NT2/D1 (cell line): ENCODE measurements around the gene GGA1.

ENCODE experiments used
- DNase-seq: peaks from one replicate; pipeline ENCODE4 v3.0.0-alpha.2; 2011; ENCODE audit warnings: low read depth, low spot score
- H3K27me3 ChIP-seq: 2 replicates; pipeline ENCODE4 v1.6.0; 2011; ENCODE audit warnings: mild to moderate bottlenecking; ENCODE audit not compliant: insufficient read length, insufficient read depth
- H3K36me3 ChIP-seq: 2 replicates; pipeline ENCODE4 v1.6.1; 2011; ENCODE audit warnings: mild to moderate bottlenecking, low read length, mixed read lengths; ENCODE audit not compliant: insufficient read depth, insufficient read length
- H3K4me1 ChIP-seq: 2 replicates; pipeline ENCODE4 v1.5.1; 2011; ENCODE audit not compliant: insufficient read depth, insufficient read length
- H3K4me3 ChIP-seq: 2 replicates; pipeline ENCODE4 v1.5.1; 2011; ENCODE audit warnings: low read depth; ENCODE audit not compliant: insufficient read length
- H3K9ac ChIP-seq: 2 replicates; pipeline ENCODE4 v1.6.0; 2011; ENCODE audit warnings: low read depth; ENCODE audit not compliant: insufficient read length
- H3K9me3 ChIP-seq: 2 replicates; pipeline ENCODE4 v1.5.1; 2011; ENCODE audit warnings: mild to moderate bottlenecking, low read length; ENCODE audit not compliant: insufficient read depth
- SUZ12 ChIP-seq: IDR thresholded peaks from 2 replicates; pipeline ENCODE4 v1.6.1; 2011; ENCODE audit not compliant: insufficient read length, insufficient read depth; ENCODE audit errors: extremely low read depth
- YY1 ChIP-seq: IDR thresholded peaks from 2 replicates; pipeline ENCODE4 v1.6.1; 2011; ENCODE audit not compliant: insufficient read length, insufficient read depth
- ZNF274 ChIP-seq: IDR thresholded peaks from 2 replicates; pipeline ENCODE4 v1.6.1; 2011; ENCODE audit warnings: mild to moderate bottlenecking, low read depth, low read length

Gene GGA1

GRCh38 chr22:37679670-37680069 is 71.0 kb downstream of the GGA1 start:
- H3K27me3 ChIP-seq = no peaks in the 10 kb centered on the region
- H3K36me3 ChIP-seq = peaks cover 18% of the 10 kb centered on the region
- H3K9ac ChIP-seq = no peak overlapping the region
- peaks cover 2% of the 10 kb centered on the region for H3K4me1 ChIP-seq
- no peak overlapping the region for H3K4me3 ChIP-seq
- H3K9me3 ChIP-seq = no peaks in the 10 kb centered on the region
- TF ChIP-seq YY1 (no peak), SUZ12 (no peak), ZNF274 (no peak)
- DNase-seq = no peak

GRCh38 chr22:37680191-37680851 is 71.7 kb downstream of the GGA1 start:
- Histone ChIP-seq H3K27me3 (no peaks in the 10 kb centered on the region), H3K9me3 (no peaks in the 10 kb centered on the region), H3K4me1 (peaks cover 2% of the 10 kb centered on the region), H3K36me3 (peaks cover 18% of the 10 kb centered on the region), H3K4me3 (no peak overlapping the region), H3K9ac (no peak overlapping the region)
- DNase-seq = no peak
- TF ChIP-seq YY1 (no peak), SUZ12 (no peak), ZNF274 (no peak)

GRCh38 chr22:37681001-37681424 is 72.4 kb downstream of the GGA1 start:
- no peaks in the 10 kb centered on the region for H3K9me3 ChIP-seq
- H3K27me3 ChIP-seq = no peaks in the 10 kb centered on the region
- peaks cover 18% of the 10 kb centered on the region for H3K36me3 ChIP-seq
- peaks cover 2% of the 10 kb centered on the region for H3K4me1 ChIP-seq
- TF ChIP-seq ZNF274 (no peak), SUZ12 (no peak), YY1 (no peak)
- H3K4me3 ChIP-seq = no peak overlapping the region
- no peak for DNase-seq
- no peak overlapping the region for H3K9ac ChIP-seq

GRCh38 chr22:37681556-37682049 is 73.0 kb downstream of the GGA1 start:
- H3K36me3 ChIP-seq = peaks cover 18% of the 10 kb centered on the region
- H3K9me3 ChIP-seq = no peaks in the 10 kb centered on the region
- no peak overlapping the region for H3K4me3 ChIP-seq
- H3K4me1 ChIP-seq = peaks cover 2% of the 10 kb centered on the region
- no peak for DNase-seq
- TF ChIP-seq YY1 = no peak
- TF ChIP-seq SUZ12 = no peak
- H3K9ac ChIP-seq = no peak overlapping the region
- no peaks in the 10 kb centered on the region for H3K27me3 ChIP-seq
